Erythroblast (primary cell): ENCODE results near the gene EPHB1.

ENCODE experiments used
- GATA1 ChIP-seq: IDR thresholded peaks from 2 replicates; pipeline ENCODE4 v1.6.1; 2011; ENCODE audit warnings: low read depth, mild to moderate bottlenecking, control low read depth, low read length, moderate library complexity
- POLR2A ChIP-seq: IDR thresholded peaks from 2 replicates; pipeline ENCODE4 v1.6.1; 2011; ENCODE audit warnings: mild to moderate bottlenecking, low read length

GRCh38 chr3:134879990-134880389, 84.9 kb downstream of the EPHB1 start:
- TF ChIP-seq POLR2A (no peak), GATA1 (no peak)
